Measurements from ENCODE around the gene TAF11L3. TPM values are rescaled to one million over a fixed set of nuclear protein-coding genes. Genes with fewer than 3 reads are reported as not detected.
"Not testable (repeated sequence)": the region's sequence is repeated elsewhere in the genome, so short reads cannot be mapped to it uniquely, and the experiment has no call there.

Gene TAF11L3
- total and polyA plus RNA-seq, 2 donors: not detected

- DNase-seq (ENCODE audit: low read depth in 6 of 9, low spot score in 9 of 9); H3K9me3 ChIP-seq (ENCODE audit: control insufficient read depth in 2 of 2, insufficient read depth in 1 of 2, low read length in 1 of 2); H3K4me3 ChIP-seq (ENCODE audit: low read length in 2 of 2); H3K27ac ChIP-seq (ENCODE audit: low read depth in 1 of 2, low read length in 1 of 2); H3K36me3 ChIP-seq (ENCODE audit: control insufficient read depth in 2 of 2, insufficient read depth in 2 of 2, low read length in 1 of 2); H3K4me1 ChIP-seq (ENCODE audit: control insufficient read depth in 2 of 2, insufficient read depth in 2 of 2, low read length in 2 of 2); H3K27me3 ChIP-seq (ENCODE audit: control insufficient read depth in 2 of 2, insufficient read depth in 1 of 2, low read length in 1 of 2): not testable (repeated sequence)
- 98% methylated on average over 23 of the region's 23 CpGs for WGBS
These were observed 26.9 kb upstream of the TAF11L3 start for GRCh38 chr5:17491257-17491656.

DNA sequence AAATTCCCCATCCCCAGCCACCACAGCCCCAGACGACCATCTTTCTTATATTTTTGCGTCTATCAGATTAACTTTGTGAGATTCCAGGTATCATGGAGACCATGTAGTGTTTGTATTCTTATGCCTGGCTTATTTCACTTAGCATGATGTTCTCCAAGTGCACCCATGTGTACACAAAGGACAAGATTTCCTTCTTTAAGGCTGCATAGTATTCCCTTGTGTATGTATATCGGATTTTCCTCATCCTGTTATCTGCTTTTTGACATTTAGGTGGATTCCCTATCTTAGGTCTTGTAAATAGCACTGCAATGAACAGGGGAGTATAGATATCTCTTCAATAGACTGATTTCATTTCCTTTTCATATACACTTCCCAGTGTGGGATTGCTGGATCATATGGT, 25.4 kb upstream of the TAF11L3 start:
- Histone ChIP-seq H3K27ac (ENCODE audit: low read depth in 1 of 2, low read length in 1 of 2) (no peak overlapping the region), H3K27me3 (ENCODE audit: control insufficient read depth in 2 of 2, insufficient read depth in 1 of 2, low read length in 1 of 2) (no peaks in the 10 kb centered on the region), H3K4me1 (ENCODE audit: control insufficient read depth in 2 of 2, insufficient read depth in 2 of 2, low read length in 2 of 2) (no peaks in the 10 kb centered on the region), H3K36me3 (ENCODE audit: control insufficient read depth in 2 of 2, insufficient read depth in 2 of 2, low read length in 1 of 2) (no peaks in the 10 kb centered on the region), H3K4me3 (ENCODE audit: low read length in 2 of 2) (no peak overlapping the region), H3K9me3 (ENCODE audit: control insufficient read depth in 2 of 2, insufficient read depth in 1 of 2, low read length in 1 of 2) (peaks cover 0 to 9% of the 10 kb centered on the region in 2 donors)
- 95% methylated on average over 3 of the region's 3 CpGs for WGBS
- no peak for DNase-seq (ENCODE audit: low read depth in 6 of 9, low spot score in 9 of 9)

GRCh38 chr5:17497446-17497845, 20.7 kb upstream of the TAF11L3 start:
- WGBS: 90% methylated on average over 4 of the region's 4 CpGs
- H3K4me3 ChIP-seq (ENCODE audit: low read length in 2 of 2): no peak overlapping the region

GRCh38 chr5:17497931-17498330, 20.2 kb upstream of the TAF11L3 start, which contains the start of gene TAF11L2:
Gene TAF11L2 (plus strand): TSS chr5:17498231.
- H3K27me3 ChIP-seq (ENCODE audit: control insufficient read depth in 2 of 2, insufficient read depth in 1 of 2, low read length in 1 of 2); H3K27ac ChIP-seq (ENCODE audit: low read depth in 1 of 2, low read length in 1 of 2); H3K4me3 ChIP-seq (ENCODE audit: low read length in 2 of 2); H3K4me1 ChIP-seq (ENCODE audit: control insufficient read depth in 2 of 2, insufficient read depth in 2 of 2, low read length in 2 of 2); DNase-seq (ENCODE audit: low read depth in 6 of 9, low spot score in 9 of 9); H3K36me3 ChIP-seq (ENCODE audit: control insufficient read depth in 2 of 2, insufficient read depth in 2 of 2, low read length in 1 of 2); H3K9me3 ChIP-seq (ENCODE audit: control insufficient read depth in 2 of 2, insufficient read depth in 1 of 2, low read length in 1 of 2): not testable (repeated sequence)
- WGBS: 91% methylated on average over 8 of the region's 8 CpGs

More at GRCh38 chr5:17497446-17497845, 20.7 kb upstream of the TAF11L3 start:
- Histone ChIP-seq H3K4me1 (ENCODE audit: control insufficient read depth in 2 of 2, insufficient read depth in 2 of 2, low read length in 2 of 2) (no peaks in the 10 kb centered on the region), H3K36me3 (ENCODE audit: control insufficient read depth in 2 of 2, insufficient read depth in 2 of 2, low read length in 1 of 2) (no peaks in the 10 kb centered on the region), H3K27me3 (ENCODE audit: control insufficient read depth in 2 of 2, insufficient read depth in 1 of 2, low read length in 1 of 2) (no peaks in the 10 kb centered on the region), H3K9me3 (ENCODE audit: control insufficient read depth in 2 of 2, insufficient read depth in 1 of 2, low read length in 1 of 2) (peaks cover 0 to 1% of the 10 kb centered on the region in 2 donors), H3K27ac (ENCODE audit: low read depth in 1 of 2, low read length in 1 of 2) (no peak overlapping the region)
- no peak for DNase-seq (ENCODE audit: low read depth in 6 of 9, low spot score in 9 of 9)

GRCh38 chr5:17511775-17512325, 6.3 kb upstream of the TAF11L3 start:
- DNase-seq (ENCODE audit: low read depth in 6 of 9, low spot score in 9 of 9): no peak
- Histone ChIP-seq H3K4me3 (ENCODE audit: low read length in 2 of 2) (no peak overlapping the region), H3K4me1 (ENCODE audit: control insufficient read depth in 2 of 2, insufficient read depth in 2 of 2, low read length in 2 of 2) (no peaks in the 10 kb centered on the region), H3K27me3 (ENCODE audit: control insufficient read depth in 2 of 2, insufficient read depth in 1 of 2, low read length in 1 of 2) (no peaks in the 10 kb centered on the region), H3K36me3 (ENCODE audit: control insufficient read depth in 2 of 2, insufficient read depth in 2 of 2, low read length in 1 of 2) (no peaks in the 10 kb centered on the region), H3K9me3 (ENCODE audit: control insufficient read depth in 2 of 2, insufficient read depth in 1 of 2, low read length in 1 of 2) (no peaks in the 10 kb centered on the region), H3K27ac (ENCODE audit: low read depth in 1 of 2, low read length in 1 of 2) (no peak overlapping the region)
- WGBS: 94% methylated on average over 17 of the region's 17 CpGs

- H3K4me3 ChIP-seq (ENCODE audit: low read length in 2 of 2); H3K4me1 ChIP-seq (ENCODE audit: control insufficient read depth in 2 of 2, insufficient read depth in 2 of 2, low read length in 2 of 2); H3K9me3 ChIP-seq (ENCODE audit: control insufficient read depth in 2 of 2, insufficient read depth in 1 of 2, low read length in 1 of 2); H3K27ac ChIP-seq (ENCODE audit: low read depth in 1 of 2, low read length in 1 of 2); H3K36me3 ChIP-seq (ENCODE audit: control insufficient read depth in 2 of 2, insufficient read depth in 2 of 2, low read length in 1 of 2); DNase-seq (ENCODE audit: low read depth in 6 of 9, low spot score in 9 of 9); H3K27me3 ChIP-seq (ENCODE audit: control insufficient read depth in 2 of 2, insufficient read depth in 1 of 2, low read length in 1 of 2): not testable (repeated sequence)
- 92% methylated on average over 9 of the region's 12 CpGs for WGBS
These were observed 641 bp upstream of the TAF11L3 start for GRCh38 chr5:17517526-17517925.

- DNase-seq (ENCODE audit: low read depth in 6 of 9, low spot score in 9 of 9); H3K27ac ChIP-seq (ENCODE audit: low read depth in 1 of 2, low read length in 1 of 2); H3K4me1 ChIP-seq (ENCODE audit: control insufficient read depth in 2 of 2, insufficient read depth in 2 of 2, low read length in 2 of 2); H3K27me3 ChIP-seq (ENCODE audit: control insufficient read depth in 2 of 2, insufficient read depth in 1 of 2, low read length in 1 of 2); H3K9me3 ChIP-seq (ENCODE audit: control insufficient read depth in 2 of 2, insufficient read depth in 1 of 2, low read length in 1 of 2); H3K4me3 ChIP-seq (ENCODE audit: low read length in 2 of 2); H3K36me3 ChIP-seq (ENCODE audit: control insufficient read depth in 2 of 2, insufficient read depth in 2 of 2, low read length in 1 of 2): not testable (repeated sequence)
- WGBS: 95% methylated on average over 8 of the region's 14 CpGs
These were observed 1.3 kb downstream of the TAF11L3 start for GRCh38 chr5:17519508-17519907.

DNA sequence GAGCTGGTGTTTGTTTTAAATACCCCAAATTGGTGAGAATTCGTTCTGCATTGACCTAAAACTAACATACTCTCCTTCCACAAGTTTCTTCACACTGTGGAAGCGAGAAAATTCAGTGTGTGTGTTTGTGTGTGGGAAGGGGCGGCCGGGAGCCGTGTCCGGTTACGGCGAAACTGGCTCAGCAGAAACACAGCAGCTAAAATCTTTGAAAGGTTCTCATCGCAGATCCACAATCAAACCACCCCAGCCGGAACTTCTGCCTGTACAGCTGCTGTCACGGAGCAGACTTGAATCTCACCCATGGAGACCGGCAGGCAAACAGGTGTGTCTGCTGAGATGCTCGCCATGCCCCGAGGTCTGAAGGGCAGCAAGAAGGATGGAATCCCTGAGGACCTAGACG, 3.3 kb downstream of the TAF11L3 start, which contains the start of gene TAF11L4:
Gene TAF11L4 (plus strand): TSS at position 301 of the 400 bp plus-strand sequence.
- not testable (repeated sequence) for DNase-seq (ENCODE audit: low read depth in 6 of 9, low spot score in 9 of 9); H3K4me1 ChIP-seq (ENCODE audit: control insufficient read depth in 2 of 2, insufficient read depth in 2 of 2, low read length in 2 of 2); H3K9me3 ChIP-seq (ENCODE audit: control insufficient read depth in 2 of 2, insufficient read depth in 1 of 2, low read length in 1 of 2); H3K27ac ChIP-seq (ENCODE audit: low read depth in 1 of 2, low read length in 1 of 2); H3K4me3 ChIP-seq (ENCODE audit: low read length in 2 of 2); H3K27me3 ChIP-seq (ENCODE audit: control insufficient read depth in 2 of 2, insufficient read depth in 1 of 2, low read length in 1 of 2); H3K36me3 ChIP-seq (ENCODE audit: control insufficient read depth in 2 of 2, insufficient read depth in 2 of 2, low read length in 1 of 2)
- WGBS: no CpG with 5 or more reads among the region's 15 CpGs

DNA sequence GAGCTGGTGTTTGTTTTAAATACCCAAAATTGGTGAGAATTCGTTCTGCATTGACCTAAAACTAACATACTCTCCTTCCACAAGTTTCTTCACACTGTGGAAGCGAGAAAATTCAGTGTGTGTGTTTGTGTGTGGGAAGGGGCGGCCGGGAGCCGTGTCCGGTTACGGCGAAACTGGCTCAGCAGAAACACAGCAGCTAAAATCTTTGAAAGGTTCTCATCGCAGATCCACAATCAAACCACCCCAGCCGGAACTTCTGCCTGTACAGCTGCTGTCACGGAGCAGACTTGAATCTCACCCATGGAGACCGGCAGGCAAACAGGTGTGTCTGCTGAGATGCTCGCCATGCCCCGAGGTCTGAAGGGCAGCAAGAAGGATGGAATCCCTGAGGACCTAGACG, 6.8 kb downstream of the TAF11L3 start, which contains the start of gene TAF11L5:
Gene TAF11L5 (plus strand): TSS at position 301 of the 400 bp plus-strand sequence.
- not testable (repeated sequence) for H3K27ac ChIP-seq (ENCODE audit: low read depth in 1 of 2, low read length in 1 of 2); DNase-seq (ENCODE audit: low read depth in 6 of 9, low spot score in 9 of 9); H3K36me3 ChIP-seq (ENCODE audit: control insufficient read depth in 2 of 2, insufficient read depth in 2 of 2, low read length in 1 of 2); H3K27me3 ChIP-seq (ENCODE audit: control insufficient read depth in 2 of 2, insufficient read depth in 1 of 2, low read length in 1 of 2); H3K4me3 ChIP-seq (ENCODE audit: low read length in 2 of 2); H3K9me3 ChIP-seq (ENCODE audit: control insufficient read depth in 2 of 2, insufficient read depth in 1 of 2, low read length in 1 of 2); H3K4me1 ChIP-seq (ENCODE audit: control insufficient read depth in 2 of 2, insufficient read depth in 2 of 2, low read length in 2 of 2)
- WGBS: no CpG with 5 or more reads among the region's 15 CpGs

Measured in thymus (tissue), 11 donors.